HG03521 (cell line): ENCODE data around the gene OR12D2.
"Not testable (repeated sequence)": the region's sequence is repeated elsewhere in the genome, so short reads cannot be mapped to it uniquely, and the experiment has no call there.

Experiments
- ATAC-seq: cut with Tn5 transposase; IDR thresholded peaks from one replicate; pipeline ENCODE4 v1.9.1; 2021; ENCODE audit warnings: mild to moderate bottlenecking, moderate library complexity; ENCODE audit not compliant: unreplicated experiment

Gene OR12D2, protein sequence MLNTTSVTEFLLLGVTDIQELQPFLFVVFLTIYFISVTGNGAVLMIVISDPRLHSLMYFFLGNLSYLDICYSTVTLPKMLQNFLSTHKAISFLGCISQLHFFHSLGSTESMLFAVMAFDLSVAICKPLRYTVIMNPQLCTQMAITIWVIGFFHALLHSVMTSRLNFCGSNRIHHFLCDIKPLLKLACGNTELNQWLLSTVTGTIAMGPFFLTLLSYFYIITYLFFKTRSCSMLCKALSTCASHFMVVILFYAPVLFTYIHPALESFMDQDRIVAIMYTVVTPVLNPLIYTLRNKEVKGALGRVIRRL

DNA sequence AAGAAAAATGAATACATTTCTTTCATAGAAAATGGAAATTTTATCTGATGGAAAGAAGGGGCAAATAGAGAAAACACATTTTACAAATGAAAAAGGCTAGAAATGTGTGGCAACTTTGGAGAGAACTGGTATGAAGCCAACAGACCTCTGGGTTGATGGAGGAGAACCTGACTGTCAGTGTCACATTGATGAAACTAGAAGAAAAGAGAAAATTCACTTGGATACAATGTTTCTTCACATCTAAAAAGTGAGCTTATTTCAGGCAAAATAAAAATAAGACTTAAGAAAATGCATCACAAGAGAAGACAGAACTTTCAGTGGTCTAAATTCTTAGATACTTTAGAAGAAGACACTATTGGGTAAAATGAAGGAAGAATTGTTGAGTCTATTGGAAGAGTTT, at the start of gene OR12D2:
Gene OR12D2, plus strand, starts transcription at position 301 of the 400 bp plus-strand sequence. CDS start 1,069 bp downstream, outside the sequence.
- no peak for ATAC-seq

GRCh38 chr6:29349348-29349747, 46.1 kb upstream of the OR12D2 start:
- ATAC-seq = not testable (repeated sequence)

GRCh38 chr6:29354980-29355379, 40.5 kb upstream of the OR12D2 start:
- no peak for ATAC-seq

DNA sequence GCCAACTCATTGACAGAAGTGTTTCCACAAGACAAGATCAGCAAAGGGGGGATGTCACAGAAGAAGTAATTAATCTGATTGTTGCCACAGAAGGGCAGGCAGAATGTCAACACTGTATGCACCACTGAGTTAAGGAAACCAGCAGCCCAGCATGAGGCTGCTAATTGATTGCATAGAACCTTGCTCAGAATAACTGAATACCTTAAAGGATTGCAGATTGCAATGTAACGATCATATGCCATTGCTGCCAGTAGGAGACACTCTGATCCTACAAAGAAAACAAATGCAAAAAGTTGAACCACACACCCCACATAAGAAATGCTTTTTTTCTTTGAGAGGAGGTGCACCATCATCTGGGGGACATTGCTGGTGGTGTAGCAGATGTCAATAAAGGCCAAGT, 39.8 kb upstream of the OR12D2 start:
- no peak for ATAC-seq

DNA sequence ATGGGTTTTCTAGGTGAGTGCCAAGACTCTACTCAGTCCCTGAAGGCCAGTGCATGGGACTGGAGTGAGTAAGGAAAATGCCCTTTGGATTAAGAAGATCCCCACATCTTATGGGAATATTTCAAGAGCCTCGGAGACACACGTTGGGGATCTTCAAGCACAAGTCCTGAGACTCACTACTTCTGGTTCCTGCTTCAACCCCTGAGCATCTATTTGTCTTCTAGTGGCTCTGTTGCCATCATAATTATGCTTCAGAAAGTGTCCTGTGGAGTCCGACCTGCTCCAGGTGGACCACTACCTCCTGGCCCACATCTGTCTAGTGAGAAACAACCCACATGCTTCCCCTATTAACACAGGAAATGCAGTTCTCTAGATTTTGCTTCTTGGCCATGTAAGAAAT, 26.7 kb upstream of the OR12D2 start, which contains the start of gene OR5V1:
Gene OR5V1, minus strand, starts transcription at position 101 of the 400 bp plus-strand sequence. CDS start 12,670 bp downstream, outside the sequence.
- no peak for ATAC-seq

- ATAC-seq = no peak
These were observed 20.2 kb upstream of the OR12D2 start, which contains the start of gene OR12D3 for GRCh38 chr6:29375191-29375590. Gene OR12D3, minus strand, starts transcription at chr6:29375291. Its CDS starts 4 bp downstream, at chr6:29375287.

GRCh38 chr6:29376003-29376402, 19.4 kb upstream of the OR12D2 start:
- no peak for ATAC-seq

GRCh38 chr6:29388533-29388932, 6.9 kb upstream of the OR12D2 start:
- ATAC-seq = no peak

DNA sequence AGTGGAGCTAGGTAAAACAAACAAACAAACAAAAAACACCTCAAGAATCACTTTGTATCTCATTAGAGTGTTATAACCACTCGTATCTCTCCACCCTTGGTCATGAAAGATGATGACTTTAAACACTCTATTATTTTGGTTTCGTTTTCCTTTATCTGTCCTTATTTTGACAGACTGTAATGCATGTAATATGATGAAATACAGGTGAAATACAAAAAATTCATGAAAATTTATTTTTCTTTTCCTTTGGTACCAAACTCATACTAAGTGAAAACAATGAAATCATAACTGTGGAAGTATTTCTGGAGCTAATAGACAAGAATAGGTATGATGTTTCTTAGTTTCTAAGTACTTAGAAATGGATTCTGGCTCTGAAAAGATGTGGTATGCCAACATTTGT, 4.1 kb downstream of the OR12D2 start:
- no peak for ATAC-seq

GRCh38 chr6:29403801-29404200, 8.4 kb downstream of the OR12D2 start:
- no peak for ATAC-seq

- no peak for ATAC-seq
These were observed 19.2 kb downstream of the OR12D2 start, which contains the start of gene OR12D1 for GRCh38 chr6:29414588-29414987. Gene OR12D1, plus strand, starts transcription at chr6:29414928.

- no peak for ATAC-seq
These were observed 24.1 kb downstream of the OR12D2 start for GRCh38 chr6:29419516-29419915.

GRCh38 chr6:29424168-29424567, 28.7 kb downstream of the OR12D2 start:
- ATAC-seq = no peak

GRCh38 chr6:29424575-29424974, 29.1 kb downstream of the OR12D2 start:
- ATAC-seq = no peak

GRCh38 chr6:29425075-29425474, 29.6 kb downstream of the OR12D2 start:
- ATAC-seq = no peak

DNA sequence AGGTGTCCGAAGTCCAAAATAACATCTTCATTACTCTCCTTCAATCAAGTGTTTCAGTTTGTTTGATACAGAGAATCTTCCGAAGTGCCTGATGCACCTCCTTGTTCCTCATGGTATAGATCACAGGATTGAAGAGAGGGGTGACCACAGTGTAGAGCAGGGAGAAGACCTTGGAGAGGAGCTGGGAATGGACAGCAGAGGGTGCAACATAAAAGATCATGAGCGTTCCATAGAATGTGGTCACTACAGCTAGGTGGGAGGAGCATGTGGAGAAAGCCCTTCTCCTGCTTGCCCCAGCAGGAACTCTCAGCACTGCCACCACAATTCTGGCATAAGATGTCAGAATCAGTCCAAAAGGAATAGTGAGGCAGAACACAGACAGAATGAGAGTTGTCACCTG, 31.2 kb downstream of the OR12D2 start:
- ATAC-seq = no peak

DNA sequence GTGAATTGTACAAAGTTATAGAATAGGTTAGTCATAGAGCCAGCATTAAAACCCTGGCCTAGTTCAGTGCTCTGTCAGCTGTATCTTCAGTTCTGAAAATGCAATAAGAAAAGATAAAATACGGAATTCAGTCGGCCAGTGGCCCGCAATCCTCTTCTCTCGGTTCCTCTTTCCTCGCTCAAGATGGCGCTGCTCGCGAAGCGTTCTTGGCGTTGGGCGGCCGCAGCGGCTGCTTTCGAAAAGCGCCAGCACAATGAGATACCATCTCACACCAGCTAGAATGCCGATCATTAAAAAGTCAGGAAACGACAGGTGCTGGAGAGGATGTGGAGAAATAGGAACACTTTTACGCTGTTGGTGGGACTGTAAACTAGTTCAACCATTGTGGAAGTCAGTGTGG, 41.3 kb downstream of the OR12D2 start:
- not testable (repeated sequence) for ATAC-seq

- no peak for ATAC-seq
These were observed 43.6 kb downstream of the OR12D2 start, which contains the start of gene OR10C1 for GRCh38 chr6:29439006-29439405. Gene OR10C1, plus strand, starts transcription at chr6:29439306. Its CDS starts 710 bp downstream, at chr6:29440016.

- ATAC-seq = no peak
These were observed 47.3 kb downstream of the OR12D2 start for GRCh38 chr6:29442719-29443118.

GRCh38 chr6:29444031-29444430, 48.6 kb downstream of the OR12D2 start:
- not testable (repeated sequence) for ATAC-seq
